Measurements from ENCODE around the gene SCYL3.
"Not testable (repeated sequence)": the region's sequence is repeated elsewhere in the genome, so short reads cannot be mapped to it uniquely, and the experiment has no call there.

The SCYL3 gene

DNA sequence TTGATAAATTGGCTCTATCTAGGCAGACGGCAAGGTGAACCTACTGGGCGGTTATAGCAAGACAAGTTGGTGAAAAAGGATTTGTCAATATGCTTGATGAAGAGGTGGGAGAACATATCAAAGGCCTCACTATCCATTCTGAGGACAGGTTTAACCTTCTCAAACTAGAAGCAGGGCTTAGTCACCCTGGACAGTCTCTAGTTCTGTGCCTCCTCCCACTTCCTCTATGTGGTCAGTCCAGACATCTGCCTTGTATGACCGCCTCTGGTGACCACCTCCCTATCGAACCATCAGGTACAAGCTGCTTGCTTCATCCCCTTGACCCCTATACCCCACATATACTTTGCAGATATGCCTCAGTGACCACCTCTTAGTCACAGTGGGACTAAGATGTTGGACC lies 2.3 kb upstream of the SCYL3 start:
- FAIRE-seq: no peak

DNA sequence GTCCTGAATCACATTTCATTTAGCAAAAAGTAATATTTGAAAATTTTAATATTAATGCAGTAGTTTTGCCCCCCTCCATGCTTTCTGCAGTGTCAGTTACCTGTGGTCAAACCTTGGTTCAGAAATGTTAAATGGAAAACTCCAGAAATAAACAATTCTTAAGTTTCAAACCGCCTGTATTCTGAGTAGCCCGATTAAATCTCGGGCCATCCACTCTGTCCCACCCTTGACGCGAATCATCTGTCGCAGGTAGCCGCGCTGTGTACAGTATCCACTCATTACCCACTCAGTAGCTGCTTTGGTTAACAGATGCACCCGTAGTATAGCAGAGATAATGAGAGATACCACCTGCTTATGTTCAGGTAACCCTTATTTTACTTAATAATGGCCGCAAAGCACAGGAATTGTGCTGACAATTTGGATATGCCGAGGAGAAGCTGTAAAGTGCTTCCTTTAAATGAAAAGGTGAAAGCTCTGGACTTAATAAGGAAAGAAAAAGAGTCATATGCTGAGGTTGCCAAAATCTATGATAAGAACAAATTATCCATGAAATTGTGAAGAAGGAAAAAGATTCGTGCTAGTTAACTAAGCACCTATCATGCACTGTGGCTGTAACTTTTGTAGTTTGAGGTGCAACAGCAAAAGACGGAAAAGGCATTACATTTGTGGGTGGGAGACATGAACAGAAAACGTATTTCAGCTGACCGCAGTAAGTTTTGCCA lies 889 bp upstream of the SCYL3 start:
- no peak for FAIRE-seq

DNA sequence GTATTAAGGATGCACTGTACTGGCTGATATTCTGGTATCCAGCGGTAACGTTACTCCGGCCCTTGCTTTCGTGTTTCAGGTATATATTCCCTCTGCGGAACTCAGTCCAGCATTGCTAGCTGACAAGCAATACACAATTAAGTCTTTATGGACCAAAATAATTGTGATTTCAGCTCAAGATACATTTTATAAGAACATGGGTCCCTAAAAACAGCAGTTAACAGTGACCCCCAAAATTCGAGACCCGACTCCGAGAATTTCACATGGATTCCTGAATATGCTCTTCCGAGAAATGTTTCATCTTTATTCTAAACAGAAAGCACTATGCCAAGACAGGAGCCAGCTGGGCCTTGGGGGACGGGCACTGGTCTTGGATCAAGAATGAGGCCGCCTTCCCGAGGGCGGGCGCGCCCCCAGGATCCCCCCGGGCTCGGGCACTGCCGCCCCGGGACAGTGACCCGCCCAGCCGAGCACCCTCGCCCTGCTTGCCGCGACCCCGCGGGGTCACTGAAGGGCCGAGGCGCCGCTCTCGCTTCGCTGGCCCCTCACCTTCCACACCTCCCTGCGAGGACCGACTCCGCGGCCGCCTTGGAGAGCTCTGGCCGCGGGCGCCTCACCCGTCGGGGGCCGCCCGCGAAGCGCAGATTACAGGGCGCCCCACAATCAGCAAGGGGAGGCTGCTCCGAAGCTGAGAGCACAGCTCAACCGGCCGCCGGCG lies 610 bp downstream of the SCYL3 start:
- FAIRE-seq: no peak

DNA sequence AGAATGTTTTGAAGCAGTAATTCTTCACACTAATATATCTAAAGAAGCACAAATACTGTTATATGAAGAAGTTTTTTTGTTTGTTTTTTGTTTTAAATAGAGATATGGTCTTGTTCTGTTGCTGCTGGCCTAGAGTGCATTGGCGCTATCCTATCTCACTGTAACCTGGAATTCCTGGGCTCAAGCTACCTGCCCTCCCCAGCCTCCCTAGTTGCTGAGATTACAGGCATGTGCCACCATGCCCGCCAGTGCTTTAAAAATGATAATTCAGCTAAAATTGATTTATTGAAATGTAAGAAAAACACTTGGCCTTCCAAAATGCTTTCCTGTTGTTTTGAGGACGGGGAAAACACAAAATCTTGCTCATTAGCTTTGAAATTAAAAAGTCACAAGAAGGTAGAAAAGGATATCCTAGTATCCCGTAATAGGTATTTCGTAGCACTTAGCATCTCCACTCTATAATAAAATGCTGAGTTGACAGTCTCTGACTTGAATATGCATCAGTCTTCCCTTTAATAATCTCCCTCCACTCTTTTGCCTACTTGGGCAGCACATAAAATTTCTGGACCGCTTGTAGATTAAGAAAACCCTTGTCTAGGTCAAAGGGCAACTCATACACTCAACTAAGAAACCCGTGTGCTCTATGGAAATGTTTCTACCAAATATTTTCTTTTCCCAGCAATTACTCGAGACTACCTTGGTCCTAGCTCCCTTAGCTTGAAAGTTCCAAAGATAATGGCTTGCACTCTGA lies 1.3 kb downstream of the SCYL3 start:
- no peak for FAIRE-seq

DNA sequence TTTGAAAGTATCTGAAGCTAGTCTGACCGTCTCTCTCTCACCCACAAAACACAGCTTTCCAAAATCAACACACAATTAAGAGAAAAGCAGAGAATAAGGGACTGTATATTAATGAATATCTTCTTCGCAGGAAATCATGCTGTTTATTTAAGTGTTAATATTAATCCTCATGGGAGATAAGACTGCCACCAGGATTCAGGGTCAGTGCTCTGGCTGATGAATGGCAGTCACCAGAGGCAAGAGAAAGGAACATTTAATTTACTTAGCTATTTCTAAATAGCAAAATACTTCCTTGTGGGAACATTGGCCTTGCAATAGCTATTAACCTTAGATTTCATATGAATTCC lies 2.2 kb downstream of the SCYL3 start:
- no peak for FAIRE-seq

DNA sequence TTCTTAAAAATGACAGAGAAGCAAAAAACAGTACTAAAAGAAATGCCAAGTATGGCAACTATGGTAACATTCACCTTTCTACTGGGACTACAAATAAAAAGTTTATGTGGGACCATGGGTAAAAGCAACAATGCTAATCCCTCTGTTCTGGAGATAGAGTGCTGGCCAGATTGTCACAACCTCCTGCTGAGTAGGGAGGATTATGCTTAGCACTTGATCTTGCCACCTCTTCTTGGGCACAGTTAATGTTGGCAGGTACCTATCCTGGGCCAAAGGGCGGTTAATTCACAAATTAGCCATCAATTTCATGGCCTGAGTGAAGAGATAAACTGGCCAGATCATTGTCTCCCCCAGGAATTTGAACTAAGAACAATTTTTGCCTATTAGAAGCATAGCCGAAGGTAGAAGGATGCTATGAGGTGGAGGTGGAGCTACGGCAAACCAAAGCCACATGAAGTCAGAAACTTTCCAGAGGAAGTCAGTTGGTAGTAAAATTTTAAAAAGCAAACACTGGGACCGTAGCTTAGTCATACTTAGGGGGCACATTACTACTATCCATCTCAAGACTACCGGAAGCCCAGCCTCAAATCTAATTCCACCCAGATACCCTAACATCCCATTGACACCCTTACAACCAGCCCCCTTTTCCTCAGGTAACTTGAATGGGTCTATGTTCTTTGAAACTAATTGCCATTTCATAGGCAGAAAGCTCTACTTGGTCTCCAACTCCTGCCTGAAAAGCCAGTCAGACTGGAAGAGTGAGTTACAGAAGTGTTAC lies 2.7 kb downstream of the SCYL3 start:
- FAIRE-seq: no peak

DNA sequence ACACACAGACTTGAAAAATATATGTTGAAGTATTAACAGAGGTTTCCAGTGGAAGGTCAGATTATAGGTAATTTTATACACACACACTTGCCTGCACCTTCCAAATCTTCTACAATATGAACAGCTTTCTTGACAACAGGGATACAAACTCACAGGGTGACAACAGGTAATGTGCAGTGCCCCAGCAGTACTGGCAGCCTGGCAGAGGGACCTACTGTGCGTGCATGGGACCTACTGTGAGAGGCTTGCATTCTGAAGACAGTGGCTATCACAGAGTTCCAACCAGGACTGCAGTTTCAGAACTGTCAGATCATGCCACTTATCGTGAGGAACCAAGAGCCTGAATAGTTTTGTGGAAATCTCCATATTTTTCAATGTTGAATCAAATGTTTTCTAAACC lies 3.8 kb downstream of the SCYL3 start:
- no peak for FAIRE-seq

DNA sequence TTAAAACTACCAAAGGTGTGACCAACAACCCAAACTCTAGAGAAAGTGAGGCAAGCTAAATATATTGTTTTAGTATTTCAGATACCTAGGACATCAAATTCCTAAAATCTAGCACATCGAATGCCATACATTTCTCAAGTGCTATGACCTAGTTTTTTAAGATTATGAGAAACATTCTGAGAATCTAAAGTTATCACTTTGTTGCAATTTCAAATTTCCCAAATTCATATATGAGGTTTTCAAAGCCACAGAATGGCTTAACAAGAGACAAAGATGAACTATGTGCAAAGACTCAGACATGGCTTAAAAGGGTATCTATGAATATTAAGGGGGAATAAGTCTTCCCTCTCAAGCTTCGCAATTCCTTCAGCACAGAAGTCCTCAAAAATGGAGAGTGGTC lies 6.8 kb downstream of the SCYL3 start:
- FAIRE-seq: no peak

DNA sequence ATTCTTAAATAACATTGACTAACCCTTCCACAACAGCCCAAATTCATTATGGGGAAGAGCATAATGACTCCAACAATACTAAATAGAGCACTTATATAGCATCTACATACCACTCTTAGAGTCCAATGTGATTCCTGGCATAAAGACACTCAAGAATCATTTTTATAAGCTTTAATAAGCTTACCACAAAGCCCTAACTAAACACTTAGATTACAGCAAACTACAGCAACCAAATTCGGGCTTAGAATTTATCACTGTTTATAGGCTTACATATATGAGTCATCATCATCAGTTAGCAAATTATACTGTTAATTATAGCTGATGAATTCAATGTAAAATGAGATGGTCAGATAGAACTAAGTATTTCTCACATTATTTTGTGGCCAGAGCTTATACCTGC lies 7.3 kb downstream of the SCYL3 start:
- no peak for FAIRE-seq

DNA sequence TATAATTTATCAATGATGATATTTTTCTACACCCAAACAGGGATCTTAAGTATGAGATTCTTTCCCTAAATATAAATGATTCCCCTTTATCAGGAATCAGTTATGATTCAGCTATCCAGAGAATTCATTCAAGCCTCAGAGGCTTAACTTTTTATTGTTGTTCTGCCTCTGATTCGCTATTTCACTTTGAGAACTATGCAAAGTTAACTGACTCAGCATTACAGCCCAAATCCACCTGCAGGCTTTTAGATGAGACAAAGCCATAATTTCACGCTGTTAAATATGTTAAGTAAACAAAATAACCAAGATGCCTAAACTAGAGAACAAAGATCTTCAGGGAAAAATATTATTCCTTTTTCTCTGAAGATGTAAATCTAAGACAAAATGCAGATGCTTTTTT lies 8.5 kb downstream of the SCYL3 start:
- no peak for FAIRE-seq

DNA sequence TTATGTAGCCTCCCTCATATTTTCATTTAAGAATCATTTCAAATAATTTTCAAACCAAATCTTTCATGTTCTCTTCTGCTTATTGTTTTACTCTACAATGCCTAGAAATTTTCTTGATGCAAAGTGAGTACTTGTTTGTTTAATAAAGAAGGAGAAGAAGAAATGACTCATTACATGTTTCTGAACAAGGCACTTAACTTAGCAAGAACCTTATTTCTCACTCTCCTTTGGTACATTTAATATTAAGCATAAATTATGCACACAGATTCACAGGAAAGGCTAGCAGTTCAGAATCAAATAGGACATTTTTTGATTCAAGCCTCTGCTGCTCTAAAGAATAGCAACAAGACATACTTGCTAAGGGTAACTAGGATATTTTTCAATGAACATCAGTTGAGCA lies 9.1 kb downstream of the SCYL3 start:
- FAIRE-seq: no peak

DNA sequence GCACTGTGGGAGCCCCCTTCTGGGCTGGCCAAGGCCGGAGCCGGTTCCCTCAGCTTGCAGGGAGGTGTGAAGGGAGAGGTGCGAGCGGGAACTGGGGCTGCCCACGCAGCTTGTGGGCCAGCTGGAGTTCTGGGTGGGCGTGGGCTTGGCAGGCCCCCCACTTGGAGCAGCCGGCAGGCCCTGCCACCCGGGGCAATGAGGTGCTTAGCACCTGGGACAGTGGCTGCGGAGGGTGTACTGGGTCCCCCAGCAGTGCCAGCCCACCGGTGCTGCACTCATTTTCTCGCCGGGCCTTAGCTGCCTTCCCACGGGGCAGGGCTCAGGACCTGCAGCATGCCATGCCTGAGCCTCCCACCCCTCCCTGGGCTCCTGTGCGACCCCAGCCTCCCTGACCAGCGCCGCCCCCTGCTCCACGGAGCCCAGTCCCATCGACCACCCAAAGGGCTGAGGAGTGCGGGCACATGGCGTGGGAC lies 11.6 kb downstream of the SCYL3 start:
- FAIRE-seq: no peak

DNA sequence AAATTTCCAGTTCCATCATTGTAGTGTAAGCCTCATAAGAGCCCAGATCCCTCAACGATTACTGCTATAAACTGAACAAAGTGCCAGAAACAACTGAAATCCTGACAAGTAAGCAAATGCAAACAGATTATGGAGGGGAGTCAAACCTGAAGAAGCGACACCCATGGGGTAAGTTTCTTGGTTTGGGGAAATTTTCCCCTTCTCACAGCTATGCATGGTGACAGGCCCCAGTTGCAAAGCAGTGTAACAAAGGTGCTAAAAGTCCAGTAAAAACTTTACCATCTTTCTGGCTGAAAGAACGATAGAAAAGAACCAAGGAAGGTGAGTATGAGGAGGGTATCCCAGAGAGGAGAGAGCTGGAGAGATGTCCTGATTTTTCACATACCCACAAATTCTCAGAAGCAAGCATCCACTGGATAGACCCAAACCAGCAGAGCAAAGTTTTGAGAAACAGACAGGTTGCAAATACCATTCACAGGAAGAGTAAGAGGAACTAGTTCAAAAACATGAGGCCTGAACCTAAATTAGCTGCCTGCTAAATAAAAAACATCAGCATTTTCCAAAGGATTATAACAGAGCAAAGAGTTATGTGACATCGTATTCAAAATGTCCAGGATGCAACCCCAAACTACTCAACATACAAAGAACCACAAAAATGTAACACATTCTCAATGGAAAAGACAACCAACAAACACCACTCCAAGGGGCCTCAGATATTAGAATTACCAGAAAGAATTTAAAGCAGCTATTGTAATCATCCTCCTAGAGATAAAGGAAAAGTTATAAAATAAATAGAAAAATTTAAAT lies 14.5 kb downstream of the SCYL3 start:
- no peak for FAIRE-seq

DNA sequence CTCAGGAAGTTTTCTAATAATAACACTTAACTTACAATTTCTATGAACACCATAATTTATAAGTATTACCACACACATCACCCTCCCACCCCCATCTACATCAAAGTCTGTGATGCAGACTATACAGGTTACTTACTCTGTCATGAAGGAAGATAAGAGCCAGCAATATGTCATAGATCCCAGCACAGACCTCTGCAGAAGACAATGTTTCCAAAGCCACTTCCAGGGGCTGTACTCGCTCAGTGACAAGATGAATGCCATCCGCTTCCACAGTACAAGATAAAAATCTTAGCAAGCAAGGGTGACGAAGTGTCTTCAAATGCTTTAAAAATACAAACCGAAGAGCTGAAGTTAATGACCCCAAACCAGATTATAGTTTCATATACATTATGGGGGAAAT lies 15.2 kb downstream of the SCYL3 start:
- no peak for FAIRE-seq

DNA sequence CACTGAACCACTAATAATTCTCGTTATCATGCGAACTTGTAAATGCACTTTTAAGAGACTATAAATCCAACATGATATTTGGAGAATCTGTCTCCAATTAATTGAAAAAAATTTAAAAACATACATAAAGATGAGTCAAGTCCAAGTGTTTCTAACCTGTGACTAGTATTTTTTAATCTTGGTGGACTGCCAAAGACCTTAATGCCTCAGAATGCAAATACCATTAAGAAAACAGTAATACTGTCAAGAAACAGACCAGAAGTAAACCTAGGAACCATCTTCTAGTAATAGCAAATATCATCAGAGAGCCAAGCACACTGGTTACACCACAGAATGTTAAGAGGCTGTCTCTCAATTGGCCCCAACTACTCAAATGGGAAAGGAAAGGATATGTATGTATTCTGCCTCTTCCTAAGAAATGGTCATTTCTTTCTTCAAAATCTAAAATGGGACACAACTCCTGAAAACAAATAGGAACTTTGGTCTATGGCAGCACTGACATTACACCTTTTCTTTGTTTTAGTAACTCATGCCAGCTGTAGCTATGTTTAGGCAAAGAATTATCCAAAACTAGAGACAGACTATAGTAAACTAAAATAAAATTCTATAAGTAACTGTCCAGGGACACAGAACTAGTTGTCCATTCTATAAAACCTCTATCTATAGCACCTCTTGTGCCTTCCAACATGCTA lies 15.8 kb downstream of the SCYL3 start:
- peak; percentile 97 for FAIRE-seq

DNA sequence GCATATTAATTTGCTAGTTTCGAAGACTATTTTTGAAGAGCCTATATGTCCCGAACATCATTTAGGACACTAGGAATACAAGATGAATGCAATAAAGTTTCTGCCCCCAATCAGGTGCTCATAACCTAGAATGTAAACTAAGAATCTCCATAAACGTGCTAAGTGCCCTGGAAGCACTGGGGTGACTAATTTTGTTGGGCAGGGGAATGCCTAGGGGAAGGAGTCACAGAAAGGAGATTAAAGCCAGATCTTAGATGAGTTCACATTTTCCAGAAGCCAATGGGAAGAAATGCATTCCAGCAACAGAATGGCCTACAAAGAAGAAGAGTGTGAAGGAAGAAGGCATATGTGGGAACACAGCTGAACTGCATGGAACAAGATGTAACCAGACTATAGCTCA lies 19.5 kb downstream of the SCYL3 start:
- no peak for FAIRE-seq

DNA sequence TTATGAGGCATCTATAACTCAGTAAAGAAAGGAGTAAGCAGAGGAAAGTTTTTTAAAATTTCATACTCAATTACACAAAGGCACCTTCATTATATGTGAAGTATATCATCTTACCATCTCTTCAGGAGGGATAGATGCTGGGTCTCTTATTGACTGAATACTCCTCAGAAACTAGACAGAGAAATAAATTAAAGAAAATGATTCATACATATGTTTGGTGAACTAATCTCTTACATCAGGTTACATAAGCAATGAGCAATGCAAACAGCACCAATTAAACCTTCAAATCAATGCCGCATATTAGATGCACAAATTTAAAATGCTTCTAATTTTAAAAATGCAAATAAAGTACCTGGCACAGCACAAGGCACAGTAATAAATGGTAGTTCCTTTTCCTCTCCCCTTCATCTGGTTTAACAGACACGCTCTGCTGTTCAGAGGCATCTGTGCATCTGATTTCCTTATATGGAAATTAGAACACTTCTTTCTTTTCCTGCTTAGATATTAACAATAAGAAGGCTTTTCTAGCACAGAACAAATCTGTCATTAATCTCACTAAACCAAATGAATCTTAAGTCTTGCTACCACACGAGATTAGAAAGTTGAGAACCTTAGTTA lies 20.0 kb downstream of the SCYL3 start:
- FAIRE-seq: no peak

DNA sequence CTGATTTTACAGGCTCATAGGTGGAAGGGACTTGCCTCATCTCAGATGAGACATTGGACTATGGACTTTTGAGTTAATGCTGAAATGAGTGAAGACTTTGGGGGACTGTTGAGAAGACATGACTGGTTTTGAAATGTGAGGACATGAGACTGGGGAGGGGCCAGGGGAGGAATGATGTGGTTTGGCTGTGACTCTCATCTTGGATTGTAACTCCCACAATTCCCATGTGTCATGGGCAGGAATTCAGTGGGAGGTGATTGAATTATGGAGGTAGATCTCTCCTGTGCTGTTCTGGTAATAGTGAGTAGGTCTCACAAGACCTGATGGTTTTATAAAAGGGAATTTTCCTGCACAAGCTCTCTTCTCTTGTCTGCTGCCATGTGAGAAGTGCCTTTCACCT lies 20.8 kb downstream of the SCYL3 start:
- no peak for FAIRE-seq

DNA sequence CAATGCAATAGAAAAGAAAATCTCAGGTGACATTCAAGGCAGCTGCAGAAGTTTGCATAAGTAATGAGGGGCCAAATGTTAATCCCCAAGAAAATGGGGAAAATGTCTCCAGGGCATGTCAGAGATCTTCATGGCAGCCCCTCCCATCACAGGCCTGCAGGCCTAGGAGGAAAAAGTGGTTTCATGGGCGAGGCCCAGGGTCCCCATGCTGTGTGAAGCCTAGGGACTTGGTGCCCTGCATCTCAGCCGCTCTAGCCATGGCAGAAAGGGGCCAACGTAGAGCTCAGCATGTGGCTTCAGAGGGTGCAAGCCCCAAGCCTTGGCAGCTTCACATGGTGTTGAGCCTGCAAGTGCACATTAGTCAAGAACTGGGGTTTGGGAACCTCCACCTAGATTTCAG lies 21.7 kb downstream of the SCYL3 start:
- not testable (repeated sequence) for FAIRE-seq

DNA sequence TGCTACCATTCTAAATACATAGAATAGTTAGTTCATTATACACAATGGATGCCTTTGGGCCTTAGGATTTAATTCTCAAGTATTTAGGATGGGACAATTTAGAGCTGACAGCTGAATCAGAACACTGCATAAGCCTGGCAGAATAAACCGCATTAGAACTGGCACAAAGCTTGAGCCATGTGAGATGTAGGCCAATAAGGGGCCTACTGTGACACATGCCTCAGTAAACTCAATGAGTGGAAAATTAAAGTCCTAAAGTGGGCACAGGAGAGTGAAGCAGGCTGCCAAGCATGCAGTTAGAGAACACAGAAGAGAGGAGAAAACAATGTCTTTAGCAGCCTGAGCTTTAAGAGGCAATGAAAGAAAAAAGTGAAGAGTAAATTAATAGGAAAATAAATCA lies 24.3 kb downstream of the SCYL3 start:
- no peak for FAIRE-seq

DNA sequence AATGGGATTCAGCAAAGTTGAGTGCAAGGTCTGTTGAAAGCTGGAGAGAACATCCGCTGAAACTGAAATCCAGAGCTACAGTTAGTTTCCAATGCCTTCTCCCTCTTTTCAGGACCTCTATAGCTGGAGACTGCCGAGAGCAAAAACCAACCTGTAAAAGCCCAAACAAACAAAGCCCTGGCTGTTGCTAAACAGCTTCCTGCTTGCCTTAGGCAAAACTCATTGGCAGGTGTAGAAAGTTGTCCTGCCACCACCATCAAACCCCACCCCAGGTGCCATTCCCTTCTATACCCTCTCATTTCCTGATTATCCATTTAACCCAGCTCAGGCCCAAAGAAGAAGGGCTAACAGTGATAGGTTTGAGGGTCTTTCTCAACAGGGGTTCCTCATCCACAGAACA lies 24.7 kb downstream of the SCYL3 start:
- FAIRE-seq: no peak

Measured in endometrium (tissue), 2 donors.